Measurements from ENCODE around the gene TMEM200A. TPM values are rescaled to one million over a fixed set of nuclear protein-coding genes. Genes with fewer than 3 reads are reported as not detected.

TMEM200A gene
- total RNA-seq, 1 experiment from 2014 or later: 0.10 TPM

DNA sequence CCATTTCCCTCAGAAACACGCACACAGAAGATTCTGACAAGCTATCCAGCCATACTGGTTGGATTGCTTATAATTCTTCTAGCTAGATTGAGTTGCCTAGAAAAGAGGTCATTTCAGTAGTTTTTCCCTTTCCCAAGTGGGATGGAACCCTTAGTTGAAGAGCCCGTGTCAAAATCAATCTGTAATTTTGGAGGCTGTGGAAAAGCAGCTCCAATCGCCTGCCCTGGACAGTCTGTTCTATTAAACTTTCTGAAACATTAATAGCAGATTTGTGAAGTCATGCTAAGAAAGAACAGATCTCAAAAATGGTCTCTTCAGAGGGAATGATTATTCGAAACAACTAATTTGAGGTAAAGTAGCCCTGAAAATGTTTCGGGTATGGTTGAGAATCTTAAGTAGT is 29.3 kb downstream of the TMEM200A start:
- intact Hi-C loops (cut with micrococcal nuclease; ENCODE audit: unreplicated experiment): no loop called here
- in situ Hi-C loops (cut with HindIII; ENCODE audit: low pct_unique_long_range_greater_than_20kb, low sequenced_read_pairs): no loop called here
- H3K4me1 ChIP-seq (ENCODE audit: control insufficient read depth, insufficient read depth, low read length): no peaks in the 10 kb centered on the region
- no TSS peak for BruUV-seq (replicated peaks)
- no peak overlapping the region for H3K4me3 ChIP-seq (ENCODE audit: low read depth in 2 of 2, low read length in 2 of 2)
- H3K27me3 ChIP-seq (ENCODE audit: control insufficient read depth, insufficient read depth, low read length): no peaks in the 10 kb centered on the region
- H3K27ac ChIP-seq (ENCODE audit: low read length): no peak overlapping the region
- H3K9me3 ChIP-seq (ENCODE audit: control insufficient read depth, insufficient read depth, low read depth, low read length): no peaks in the 10 kb centered on the region
- ChIA-PET POLR2A (no interaction called here), CTCF (no interaction called here)
- no peak for DNase-seq (ENCODE audit: low read depth, low spot score)
- no peak for TF ChIP-seq SIN3A (IDR thresholded peaks at IDR 0.05; ENCODE audit: borderline replicate concordance, insufficient read depth, low read depth, low read length)
- TF ChIP-seq TCF7L2 (IDR thresholded peaks at IDR 0.05; ENCODE audit: low read depth, low read length): no peak
- TF ChIP-seq POLR2AphosphoS5 (IDR thresholded peaks at IDR 0.05; ENCODE audit: low read depth, low read length): no peak
- TF ChIP-seq REST (IDR thresholded peaks at IDR 0.05; ENCODE audit: insufficient read depth in 1 of 2, low read depth in 2 of 2, low read length in 1 of 2): no peak
- TF ChIP-seq CTCF (IDR thresholded peaks at IDR 0.05): no peak
- H3K36me3 ChIP-seq (ENCODE audit: control insufficient read depth, insufficient read depth, low read length): no peaks in the 10 kb centered on the region
- no peak for ATAC-seq

DNA sequence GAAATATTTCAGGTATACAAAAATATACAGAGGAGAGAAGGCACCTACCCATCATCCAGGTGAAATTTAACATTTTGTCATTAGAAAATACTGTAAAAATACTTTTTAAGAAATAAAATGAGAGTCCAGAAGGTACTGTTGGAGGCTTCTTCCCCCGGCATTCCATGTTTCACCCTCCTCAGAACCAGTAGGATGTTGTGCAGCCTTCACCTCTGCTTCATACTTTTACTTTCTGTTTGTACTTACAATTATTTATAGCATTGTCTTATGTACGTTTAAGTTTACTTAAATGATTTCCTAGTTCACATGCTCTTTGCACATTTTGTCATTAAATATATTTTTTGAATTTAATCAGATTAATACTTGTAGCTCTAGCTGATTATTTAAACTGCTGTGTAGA is 30.9 kb downstream of the TMEM200A start:
- DNase-seq (ENCODE audit: low read depth, low spot score) (no peak), ATAC-seq (no peak)
- Histone ChIP-seq H3K27me3 (ENCODE audit: control insufficient read depth, insufficient read depth, low read length) (no peaks in the 10 kb centered on the region), H3K9me3 (ENCODE audit: control insufficient read depth, insufficient read depth, low read depth, low read length) (no peaks in the 10 kb centered on the region), H3K27ac (ENCODE audit: low read length) (no peak overlapping the region), H3K36me3 (ENCODE audit: control insufficient read depth, insufficient read depth, low read length) (no peaks in the 10 kb centered on the region), H3K4me1 (ENCODE audit: control insufficient read depth, insufficient read depth, low read length) (no peaks in the 10 kb centered on the region), H3K4me3 (ENCODE audit: low read depth in 2 of 2, low read length in 2 of 2) (no peak overlapping the region)
- intact Hi-C loops (cut with micrococcal nuclease; ENCODE audit: unreplicated experiment): no loop called here
- in situ Hi-C loops (cut with HindIII; ENCODE audit: low pct_unique_long_range_greater_than_20kb, low sequenced_read_pairs): no loop called here
- CTCF ChIA-PET: no interaction called here
- POLR2A ChIA-PET: no interaction called here
- no TSS peak for BruUV-seq (replicated peaks)
- TF ChIP-seq POLR2AphosphoS5 (IDR thresholded peaks at IDR 0.05; ENCODE audit: low read depth, low read length): no peak
- TF ChIP-seq TCF7L2 (IDR thresholded peaks at IDR 0.05; ENCODE audit: low read depth, low read length): no peak
- no peak for TF ChIP-seq REST (IDR thresholded peaks at IDR 0.05; ENCODE audit: insufficient read depth in 1 of 2, low read depth in 2 of 2, low read length in 1 of 2)
- TF ChIP-seq SIN3A (IDR thresholded peaks at IDR 0.05; ENCODE audit: borderline replicate concordance, insufficient read depth, low read depth, low read length): no peak
- no peak for TF ChIP-seq CTCF (IDR thresholded peaks at IDR 0.05)

All from Panc1 (cell line).